OCI-LY3 (cell line): ENCODE data around the gene GPATCH3.
"Not testable (repeated sequence)": the region's sequence is repeated elsewhere in the genome, so short reads cannot be mapped to it uniquely, and the experiment has no call there.

ENCODE experiments used
- H2AFZ ChIP-seq: fragments of 200-600, 300-600 bp; shearing (Covaris generic); 2 replicates; pipeline ENCODE4 v1.6.0; 2014; ENCODE audit warnings: antibody characterized with exemption, low read depth, low read length
- H3K27ac ChIP-seq: fragments of 200-600, 300-600 bp; sonication (generic); 2 replicates; pipeline ENCODE4 v1.5.1; 2014; ENCODE audit warnings: mild to moderate bottlenecking, low read length, moderate library complexity, mixed read lengths
- H3K27me3 ChIP-seq: fragments of 200-600, 300-600 bp; sonication (generic); 2 replicates; pipeline ENCODE4 v1.6.1; 2014; ENCODE audit warnings: low read depth, low read length, mixed read lengths
- H3K36me3 ChIP-seq: fragments of 200-600, 300-600 bp; sonication (generic); replicated peaks from 2 replicates; pipeline ENCODE3; 2014; ENCODE audit warnings: low read depth, low read length, mixed read lengths
- H3K4me1 ChIP-seq: fragments of 300-600, 200-600 bp; sonication (generic); 2 replicates; pipeline ENCODE4 v1.6.1; 2014; ENCODE audit warnings: low read length, mixed read lengths
- H3K4me2 ChIP-seq: fragments of 200-600, 300-600 bp; sonication (generic); 2 replicates; pipeline ENCODE4 v1.6.1; 2014; ENCODE audit warnings: low read length, mixed read lengths
- H3K4me3 ChIP-seq: fragments of 300-600, 200-600 bp; sonication (generic); 2 replicates; pipeline ENCODE4 v1.5.1; 2014; ENCODE audit warnings: antibody characterized with exemption, mild to moderate bottlenecking, low read length, moderate library complexity
- H3K79me2 ChIP-seq: fragments of 300-600, 200-600 bp; shearing (Covaris generic); 2 replicates; pipeline ENCODE4 v1.6.1; 2014; ENCODE audit warnings: mild to moderate bottlenecking, low read length, mixed read lengths
- H3K9ac ChIP-seq: fragments of 300-600, 200-600 bp; shearing (Covaris generic); 2 replicates; pipeline ENCODE4 v1.6.0; 2014; ENCODE audit warnings: mild to moderate bottlenecking, low read length, moderate library complexity
- H3K9me3 ChIP-seq: fragments of 200-600, 300-600 bp; shearing (Covaris generic); 2 replicates; pipeline ENCODE4 v1.6.1; 2014; ENCODE audit warnings: low read length, mixed read lengths; ENCODE audit not compliant: insufficient read depth
- H4K20me1 ChIP-seq: fragments of 200-600, 300-600 bp; sonication (generic); 2 replicates; pipeline ENCODE4 v1.6.1; 2016; ENCODE audit warnings: low read length, mixed read lengths; ENCODE audit not compliant: insufficient read depth
- CTCF ChIP-seq: fragments of 200-600, 300-600 bp; sonication (generic); IDR thresholded peaks from 2 replicates; pipeline ENCODE4 v1.5.1; 2014; ENCODE audit warnings: antibody characterized with exemption, low read length, low read depth
- EZH2phosphoT487 ChIP-seq: fragments of 200-600 bp; shearing (Covaris generic); IDR thresholded peaks from 2 replicates; pipeline ENCODE4 v1.6.1; 2018; ENCODE audit warnings: antibody characterized with exemption, mixed run types, low read depth

GPATCH3 gene

GRCh38 chr1:26879793-26880192 is 20.5 kb downstream of the GPATCH3 start:
- Histone ChIP-seq H3K36me3 (peaks cover 24% of the 10 kb centered on the region), H2AFZ (no peak overlapping the region), H3K9me3 (no peaks in the 10 kb centered on the region), H3K79me2 (no peaks in the 10 kb centered on the region), H3K4me1 (0 out of 2 replicates have a peak, but pooled peaks cover 4% of the 10 kb centered on the region), H3K4me3 (no peak overlapping the region), H4K20me1 (no peaks in the 10 kb centered on the region), H3K9ac (no peak overlapping the region), H3K4me2 (no peak overlapping the region), H3K27me3 (no peaks in the 10 kb centered on the region), H3K27ac (no peak overlapping the region)
- TF ChIP-seq EZH2phosphoT487 (no peak), CTCF (no peak)

- Histone ChIP-seq H3K36me3 (peaks cover 14% of the 10 kb centered on the region), H3K4me2 (no peak overlapping the region), H3K4me3 (no peak overlapping the region), H3K27ac (no peak overlapping the region), H3K9ac (no peak overlapping the region), H3K27me3 (no peaks in the 10 kb centered on the region), H3K9me3 (no peaks in the 10 kb centered on the region), H4K20me1 (no peaks in the 10 kb centered on the region), H3K79me2 (no peaks in the 10 kb centered on the region), H2AFZ (no peak overlapping the region), H3K4me1 (0 out of 2 replicates have a peak, but pooled peaks cover 4% of the 10 kb centered on the region)
- TF ChIP-seq EZH2phosphoT487 (no peak), CTCF (no peak)
These were observed 22.9 kb downstream of the GPATCH3 start for GRCh38 chr1:26877326-26877725.

DNA sequence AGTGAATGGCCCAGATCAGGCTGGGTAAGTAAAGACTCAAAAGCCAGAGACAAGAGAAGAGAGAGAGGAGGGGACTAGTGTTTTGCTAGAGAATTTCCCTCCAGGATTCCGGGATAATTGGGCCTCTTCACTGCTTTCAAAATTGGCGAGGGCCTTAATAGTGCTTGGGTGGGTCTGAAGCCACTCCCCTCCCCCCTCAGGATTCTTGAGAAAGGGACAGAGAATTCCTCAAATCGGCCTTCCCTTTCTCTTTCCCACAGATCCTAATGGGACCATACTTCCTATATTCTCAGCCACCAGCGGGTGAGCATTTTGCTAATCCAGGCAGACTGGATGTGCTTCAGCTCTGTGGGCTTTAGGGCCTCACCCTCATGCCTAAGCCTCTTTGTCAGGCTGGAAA is 25.4 kb downstream of the GPATCH3 start:
- no peak overlapping the region for H3K9ac ChIP-seq

DNA sequence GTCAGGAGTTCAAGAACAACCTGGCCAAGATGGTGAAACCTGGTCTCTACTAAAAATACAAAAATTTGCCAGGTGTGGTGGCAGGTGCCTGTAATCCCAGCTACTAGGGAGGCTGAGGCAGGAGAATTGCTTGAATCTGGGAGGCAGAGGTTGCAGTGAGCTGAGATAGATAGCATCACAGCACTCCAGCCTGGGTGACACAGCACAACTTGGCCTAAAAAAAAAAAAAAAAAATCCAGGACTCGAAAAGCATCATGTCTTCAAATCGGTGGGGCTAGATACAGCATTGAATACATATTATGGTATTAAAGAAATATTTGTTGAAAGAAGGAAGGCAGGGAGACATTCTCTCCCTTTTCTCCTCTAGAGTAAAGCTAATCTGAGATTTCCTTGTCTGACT is 27.2 kb downstream of the GPATCH3 start:
- H3K27ac ChIP-seq = not testable (repeated sequence)

More for the DNA sequence above, 25.4 kb downstream of the GPATCH3 start:
- Histone ChIP-seq H4K20me1 (no peaks in the 10 kb centered on the region), H3K9me3 (no peaks in the 10 kb centered on the region), H3K4me1 (0 out of 2 replicates have a peak, but pooled peaks cover 4% of the 10 kb centered on the region), H3K4me3 (no peak overlapping the region), H3K4me2 (no peak overlapping the region), H3K27me3 (no peaks in the 10 kb centered on the region), H3K27ac (no peak overlapping the region), H3K36me3 (peaks cover 9% of the 10 kb centered on the region), H3K79me2 (no peaks in the 10 kb centered on the region), H2AFZ (no peak overlapping the region)
- TF ChIP-seq CTCF (no peak), EZH2phosphoT487 (no peak)

More for the DNA sequence above, 27.2 kb downstream of the GPATCH3 start:
- not testable (repeated sequence) for H2AFZ ChIP-seq, H3K4me2 ChIP-seq, H3K9me3 ChIP-seq, H3K9ac ChIP-seq, H3K4me3 ChIP-seq, H3K27me3 ChIP-seq, H3K4me1 ChIP-seq, H4K20me1 ChIP-seq, H3K36me3 ChIP-seq, H3K79me2 ChIP-seq
